ENCODE results near the gene CLDN9. TPM values are rescaled to one million over a fixed set of nuclear protein-coding genes. Genes with fewer than 3 reads are reported as not detected.

The CLDN9 gene
- total and polyA plus RNA-seq, 4 donors, result 0.05 to 0.32 (median 0.25) TPM

DNA sequence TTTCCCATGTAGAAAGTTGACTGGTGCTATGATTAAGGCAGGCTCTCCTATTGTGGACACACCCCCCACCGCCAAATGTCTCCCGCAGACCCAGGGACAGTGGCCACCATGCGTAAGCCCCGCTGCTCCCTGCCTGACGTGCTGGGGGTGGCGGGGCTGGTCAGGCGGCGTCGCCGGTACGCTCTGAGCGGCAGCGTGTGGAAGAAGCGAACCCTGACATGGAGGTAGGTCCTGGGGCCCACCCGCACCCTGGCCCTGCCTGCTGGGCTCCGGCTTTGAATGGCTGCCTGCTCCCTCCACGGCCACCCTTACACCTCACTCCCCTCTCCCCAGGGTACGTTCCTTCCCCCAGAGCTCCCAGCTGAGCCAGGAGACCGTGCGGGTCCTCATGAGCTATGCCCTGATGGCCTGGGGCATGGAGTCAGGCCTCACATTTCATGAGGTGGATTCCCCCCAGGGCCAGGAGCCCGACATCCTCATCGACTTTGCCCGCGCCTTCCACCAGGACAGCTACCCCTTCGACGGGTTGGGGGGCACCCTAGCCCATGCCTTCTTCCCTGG, 37.3 kb downstream of the CLDN9 start:
- 84% methylated on average over 26 of the region's 26 CpGs for WGBS
- Histone ChIP-seq H3K4me1 (ENCODE audit: control insufficient read depth in 4 of 4, insufficient read depth in 4 of 4, low read length in 3 of 4) (peaks cover 0 to 14% (median 5%) of the 10 kb centered on the region in 4 donors), H3K4me3 (ENCODE audit: low read depth in 1 of 3, low read length in 3 of 3) (no peak overlapping the region), H3K27ac (ENCODE audit: low read depth in 1 of 2, low read length in 2 of 2) (no peak overlapping the region), H3K36me3 (ENCODE audit: control insufficient read depth in 4 of 4, insufficient read depth in 3 of 4, low read depth in 1 of 4, low read length in 3 of 4) (peaks cover 0 to 2% (median 0%) of the 10 kb centered on the region in 4 donors), H3K27me3 (ENCODE audit: control insufficient read depth in 4 of 4, insufficient read depth in 4 of 4, low read length in 3 of 4) (peaks cover 0 to 6% (median 1%) of the 10 kb centered on the region in 4 donors), H3K9ac (ENCODE audit: low read depth in 1 of 2, low read length in 2 of 2) (no peak overlapping the region), H3K9me3 (ENCODE audit: control insufficient read depth in 4 of 4, low read length in 3 of 4) (no peaks in the 10 kb centered on the region)
- DNase-seq (ENCODE audit: low spot score), result no peak
- TF ChIP-seq YY1 (IDR thresholded peaks at IDR 0.05), result no peak

DNA sequence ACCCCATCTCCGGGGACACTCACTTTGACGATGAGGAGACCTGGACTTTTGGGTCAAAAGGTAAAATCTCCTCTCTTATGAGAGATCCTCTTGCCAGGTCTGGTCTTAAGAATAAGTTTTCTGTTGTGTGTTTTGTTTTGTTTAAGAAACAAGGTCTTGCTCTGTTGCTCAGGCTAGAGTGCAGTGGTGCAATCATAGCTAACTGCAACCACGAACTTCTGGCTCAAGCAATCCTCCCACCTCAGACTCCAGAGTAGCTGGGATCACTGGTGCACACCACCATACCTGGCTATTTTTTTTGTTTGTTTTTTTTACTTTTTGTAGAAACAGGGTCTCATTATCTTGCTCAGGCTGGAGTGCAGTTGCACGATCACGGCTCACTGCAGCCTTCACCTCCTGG, 37.8 kb downstream of the CLDN9 start:
- no peak for DNase-seq (ENCODE audit: low spot score)
- H3K27me3 ChIP-seq (ENCODE audit: control insufficient read depth in 4 of 4, insufficient read depth in 4 of 4, low read length in 3 of 4), result peaks cover 0 to 6% (median 0%) of the 10 kb centered on the region in 4 donors
- no peak for TF ChIP-seq YY1 (IDR thresholded peaks at IDR 0.05)
- TF ChIP-seq REST (IDR thresholded peaks at IDR 0.05), result no peak
- TF ChIP-seq FOXA2 (IDR thresholded peaks at IDR 0.05), result no peak
- TF ChIP-seq, protein P1, sequence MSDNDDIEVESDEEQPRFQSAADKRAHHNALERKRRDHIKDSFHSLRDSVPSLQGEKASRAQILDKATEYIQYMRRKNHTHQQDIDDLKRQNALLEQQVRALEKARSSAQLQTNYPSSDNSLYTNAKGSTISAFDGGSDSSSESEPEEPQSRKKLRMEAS (IDR thresholded peaks at IDR 0.05), result no peak
- no peak for TF ChIP-seq ZBTB33 (IDR thresholded peaks at IDR 0.05)
- TF ChIP-seq NR2F2 (IDR thresholded peaks at IDR 0.05), result no peak
- no peak for TF ChIP-seq FOXA1 (IDR thresholded peaks at IDR 0.05)
- no peak for TF ChIP-seq EGR1 (IDR thresholded peaks at IDR 0.05; ENCODE audit: low read depth in 2 of 2)
- no peak for TF ChIP-seq TAF1 (conservative IDR thresholded peaks at IDR 0.05)
- TF ChIP-seq RAD21 (IDR thresholded peaks at IDR 0.05), result no peak
- no peak for TF ChIP-seq HNF4A (conservative IDR thresholded peaks at IDR 0.05)

DNA sequence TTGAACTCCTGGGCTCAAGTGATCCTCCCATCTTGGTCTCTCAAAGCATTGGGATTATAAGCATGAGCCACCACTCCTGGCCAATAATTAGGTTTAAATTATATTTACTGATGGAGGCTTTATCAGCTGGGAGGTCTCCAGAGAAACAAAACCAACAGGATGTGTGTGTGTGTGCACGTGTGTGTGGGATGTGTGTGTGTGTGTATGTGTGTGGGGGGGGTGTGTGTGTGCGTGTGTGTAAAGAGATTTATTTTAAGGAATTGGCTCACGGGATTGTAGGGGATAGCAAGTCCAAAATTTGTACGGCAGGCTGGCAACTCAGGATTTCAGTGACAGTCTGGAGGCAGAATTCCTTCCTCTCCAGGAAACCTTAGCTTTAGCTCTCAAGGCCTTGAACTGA, 38.3 kb downstream of the CLDN9 start:
- no peak overlapping the region for H3K9ac ChIP-seq (ENCODE audit: low read depth in 1 of 2, low read length in 2 of 2)
- WGBS, result 48% methylated on average over 4 of the region's 4 CpGs
- peaks cover 0 to 2% (median 0%) of the 10 kb centered on the region in 4 donors for H3K36me3 ChIP-seq (ENCODE audit: control insufficient read depth in 4 of 4, insufficient read depth in 3 of 4, low read depth in 1 of 4, low read length in 3 of 4)
- DNase-seq (ENCODE audit: low spot score), result no peak
- peaks cover 0 to 10% (median 4%) of the 10 kb centered on the region in 4 donors for H3K4me1 ChIP-seq (ENCODE audit: control insufficient read depth in 4 of 4, insufficient read depth in 4 of 4, low read length in 3 of 4)
- H3K27ac ChIP-seq (ENCODE audit: low read depth in 1 of 2, low read length in 2 of 2), result no peak overlapping the region
- peaks cover 0 to 6% (median 0%) of the 10 kb centered on the region in 4 donors for H3K27me3 ChIP-seq (ENCODE audit: control insufficient read depth in 4 of 4, insufficient read depth in 4 of 4, low read length in 3 of 4)
- no peak overlapping the region for H3K4me3 ChIP-seq (ENCODE audit: low read depth in 1 of 3, low read length in 3 of 3)
- H3K9me3 ChIP-seq (ENCODE audit: control insufficient read depth in 4 of 4, low read length in 3 of 4), result no peaks in the 10 kb centered on the region
- TF ChIP-seq REST (IDR thresholded peaks at IDR 0.05) (no peak), GABPA (IDR thresholded peaks at IDR 0.05 in 1 of 2, conservative IDR thresholded peaks at IDR 0.05 in 1 of 2) (no peak), TAF1 (conservative IDR thresholded peaks at IDR 0.05) (no peak), ATF3 (IDR thresholded peaks at IDR 0.05) (no peak), YY1 (IDR thresholded peaks at IDR 0.05) (no peak), FOXA2 (IDR thresholded peaks at IDR 0.05) (no peak)
- TF ChIP-seq, protein P2, sequence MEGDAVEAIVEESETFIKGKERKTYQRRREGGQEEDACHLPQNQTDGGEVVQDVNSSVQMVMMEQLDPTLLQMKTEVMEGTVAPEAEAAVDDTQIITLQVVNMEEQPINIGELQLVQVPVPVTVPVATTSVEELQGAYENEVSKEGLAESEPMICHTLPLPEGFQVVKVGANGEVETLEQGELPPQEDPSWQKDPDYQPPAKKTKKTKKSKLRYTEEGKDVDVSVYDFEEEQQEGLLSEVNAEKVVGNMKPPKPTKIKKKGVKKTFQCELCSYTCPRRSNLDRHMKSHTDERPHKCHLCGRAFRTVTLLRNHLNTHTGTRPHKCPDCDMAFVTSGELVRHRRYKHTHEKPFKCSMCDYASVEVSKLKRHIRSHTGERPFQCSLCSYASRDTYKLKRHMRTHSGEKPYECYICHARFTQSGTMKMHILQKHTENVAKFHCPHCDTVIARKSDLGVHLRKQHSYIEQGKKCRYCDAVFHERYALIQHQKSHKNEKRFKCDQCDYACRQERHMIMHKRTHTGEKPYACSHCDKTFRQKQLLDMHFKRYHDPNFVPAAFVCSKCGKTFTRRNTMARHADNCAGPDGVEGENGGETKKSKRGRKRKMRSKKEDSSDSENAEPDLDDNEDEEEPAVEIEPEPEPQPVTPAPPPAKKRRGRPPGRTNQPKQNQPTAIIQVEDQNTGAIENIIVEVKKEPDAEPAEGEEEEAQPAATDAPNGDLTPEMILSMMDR (IDR thresholded peaks at IDR 0.05; ENCODE audit: low read depth, low read length, missing input control), result no peak

More for the DNA sequence above, 37.8 kb downstream of the CLDN9 start:
- Histone ChIP-seq H3K36me3 (ENCODE audit: control insufficient read depth in 4 of 4, insufficient read depth in 3 of 4, low read depth in 1 of 4, low read length in 3 of 4) (peaks cover 0 to 2% (median 0%) of the 10 kb centered on the region in 4 donors), H3K9ac (ENCODE audit: low read depth in 1 of 2, low read length in 2 of 2) (no peak overlapping the region), H3K9me3 (ENCODE audit: control insufficient read depth in 4 of 4, low read length in 3 of 4) (no peaks in the 10 kb centered on the region), H3K27ac (ENCODE audit: low read depth in 1 of 2, low read length in 2 of 2) (no peak overlapping the region), H3K4me3 (ENCODE audit: low read depth in 1 of 3, low read length in 3 of 3) (no peak overlapping the region), H3K4me1 (ENCODE audit: control insufficient read depth in 4 of 4, insufficient read depth in 4 of 4, low read length in 3 of 4) (peaks cover 0 to 12% (median 5%) of the 10 kb centered on the region in 4 donors)
- 78% methylated on average over 5 of the region's 5 CpGs for WGBS

Measured in liver (tissue), 9 donors.